Epithelial cell of proximal tubule (primary cell): ENCODE measurements around the gene RNF26. TPM values are rescaled to one million over a fixed set of nuclear protein-coding genes. Genes with fewer than 3 reads are reported as not detected.

Source experiments
- DNase-seq: peaks from one replicate; pipeline ENCODE4 v3.0.0-alpha.2; 2011; ENCODE audit warnings: low read depth
- H3K4me3 ChIP-seq: 2 replicates; pipeline ENCODE4 v1.5.1; 2011; ENCODE audit warnings: low read depth, mild to moderate bottlenecking, low read length
- total RNA-seq: library from RNA; depleted of rRNA; stranded (reverse); fragments of >200 nt; gene quantifications from 2 replicates; pipeline ENCODE4 v1.2.3, GENCODE V29; 2015
- TF ChIP-seq, protein P1 (sequence below): conservative IDR thresholded peaks from 2 replicates; pipeline ENCODE4 v1.5.1; 2012; ENCODE audit warnings: low read depth, mild to moderate bottlenecking, low read length

RNF26 gene
- total RNA-seq, 1 donor from 2014 or later: 18.6 TPM

DNA sequence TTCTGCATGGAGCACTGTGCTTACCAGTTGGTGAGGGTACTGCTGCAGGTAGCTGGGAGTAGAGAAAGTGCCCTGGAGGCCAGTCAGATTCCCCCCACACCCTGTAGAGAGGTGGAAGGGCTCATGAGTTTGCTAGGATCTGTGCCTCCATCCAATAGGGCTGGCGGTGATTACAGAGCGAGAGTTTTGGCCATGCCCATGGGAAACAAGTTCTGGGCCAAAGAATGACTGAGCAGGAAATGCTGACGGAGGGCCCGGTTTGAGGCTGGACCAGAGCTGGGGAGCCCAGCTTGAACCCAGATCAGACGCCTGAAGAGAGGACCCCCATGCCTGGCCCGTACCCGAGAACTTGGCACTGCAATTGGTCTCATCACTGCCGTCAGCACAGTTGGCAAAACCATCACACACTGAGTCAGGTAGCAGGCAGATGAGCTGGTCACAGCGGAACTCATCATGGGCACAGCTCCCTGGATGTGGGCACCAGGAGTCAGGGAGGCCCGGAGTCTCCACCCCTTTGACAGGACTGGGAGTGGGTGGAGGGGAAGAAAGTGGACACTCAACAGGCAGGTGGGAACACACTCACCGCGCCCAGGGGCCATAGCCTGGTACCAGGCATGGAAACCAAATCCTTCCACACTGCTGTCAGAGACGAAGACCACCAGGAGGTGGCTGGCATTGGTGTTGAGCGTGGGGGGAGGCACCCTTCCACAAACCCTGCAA is 10.1 kb downstream of the RNF26 start:
- TF ChIP-seq, protein P1, sequence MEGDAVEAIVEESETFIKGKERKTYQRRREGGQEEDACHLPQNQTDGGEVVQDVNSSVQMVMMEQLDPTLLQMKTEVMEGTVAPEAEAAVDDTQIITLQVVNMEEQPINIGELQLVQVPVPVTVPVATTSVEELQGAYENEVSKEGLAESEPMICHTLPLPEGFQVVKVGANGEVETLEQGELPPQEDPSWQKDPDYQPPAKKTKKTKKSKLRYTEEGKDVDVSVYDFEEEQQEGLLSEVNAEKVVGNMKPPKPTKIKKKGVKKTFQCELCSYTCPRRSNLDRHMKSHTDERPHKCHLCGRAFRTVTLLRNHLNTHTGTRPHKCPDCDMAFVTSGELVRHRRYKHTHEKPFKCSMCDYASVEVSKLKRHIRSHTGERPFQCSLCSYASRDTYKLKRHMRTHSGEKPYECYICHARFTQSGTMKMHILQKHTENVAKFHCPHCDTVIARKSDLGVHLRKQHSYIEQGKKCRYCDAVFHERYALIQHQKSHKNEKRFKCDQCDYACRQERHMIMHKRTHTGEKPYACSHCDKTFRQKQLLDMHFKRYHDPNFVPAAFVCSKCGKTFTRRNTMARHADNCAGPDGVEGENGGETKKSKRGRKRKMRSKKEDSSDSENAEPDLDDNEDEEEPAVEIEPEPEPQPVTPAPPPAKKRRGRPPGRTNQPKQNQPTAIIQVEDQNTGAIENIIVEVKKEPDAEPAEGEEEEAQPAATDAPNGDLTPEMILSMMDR: no peak
- DNase-seq: no peak

DNA sequence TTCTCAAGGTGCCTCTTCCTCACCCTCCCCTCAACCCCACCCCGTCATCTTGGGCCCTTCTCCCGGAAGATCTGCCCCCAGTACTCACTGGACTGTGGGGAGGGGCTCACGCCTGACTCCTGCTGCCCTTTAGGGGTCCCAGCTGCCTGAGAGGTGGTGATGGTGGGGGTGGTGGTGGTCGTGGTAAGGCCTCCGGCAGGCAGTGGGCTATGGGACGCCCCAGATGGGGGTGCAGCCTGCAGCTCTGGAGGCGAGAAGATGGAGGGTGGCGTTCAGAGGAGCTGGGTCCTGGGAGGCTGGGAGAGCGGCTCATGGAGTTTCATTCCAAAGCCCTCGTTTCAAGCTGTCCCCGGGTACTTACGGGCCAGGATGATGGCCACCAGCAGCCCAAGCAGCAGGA is 11.4 kb downstream of the RNF26 start:
- no peak for DNase-seq

More for the DNA sequence above, 10.1 kb downstream of the RNF26 start:
- H3K4me3 ChIP-seq: no peak overlapping the region

DNA sequence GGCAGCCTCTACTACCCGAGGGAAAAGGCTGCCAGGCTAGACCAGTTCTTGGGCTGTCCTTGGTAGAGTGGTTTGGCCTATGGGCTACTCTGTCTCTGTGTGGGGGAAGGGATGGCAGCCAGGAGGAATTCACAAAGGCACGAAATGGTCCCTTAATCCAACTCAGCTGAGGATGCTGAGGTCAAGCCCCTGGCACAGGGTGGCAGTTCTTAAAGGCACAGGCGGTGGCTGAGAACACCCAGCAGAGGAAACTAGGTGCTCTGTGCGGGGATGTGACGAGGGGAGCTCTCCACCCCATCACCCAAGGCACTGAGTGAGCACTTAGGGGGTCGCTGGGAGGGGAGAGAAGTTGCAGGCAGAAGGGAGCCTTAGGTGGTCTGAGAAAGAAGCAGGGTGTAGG is 12.3 kb downstream of the RNF26 start, which contains the start of gene MFRP:
Gene MFRP (minus strand): TSS at position 101 of the 400 bp plus-strand sequence. CDS start 192 bp downstream, outside the sequence.
- TF ChIP-seq, protein P1: no peak
- no peak for DNase-seq

More for the DNA sequence above, 11.4 kb downstream of the RNF26 start:
- no peak overlapping the region for H3K4me3 ChIP-seq
- TF ChIP-seq, protein P1: no peak

DNA sequence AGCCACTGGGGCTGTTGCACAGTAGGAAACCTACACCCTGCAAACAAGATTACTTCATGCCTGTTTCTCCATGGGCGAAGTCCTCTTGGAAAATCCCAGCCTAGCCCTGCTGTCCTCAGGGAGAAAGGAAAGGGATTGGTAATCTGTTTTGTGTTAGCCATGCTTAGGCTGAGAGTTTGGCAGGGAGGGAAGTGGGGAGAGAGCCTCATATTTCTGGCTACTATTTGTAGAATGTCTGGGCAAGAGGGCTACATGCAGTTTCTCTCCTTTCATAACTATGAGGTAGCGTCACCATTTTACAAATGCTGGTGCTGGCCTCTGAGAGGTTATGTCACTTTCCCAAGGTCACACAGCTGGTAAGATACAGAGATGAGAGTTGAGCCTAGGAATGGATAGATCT is 12.9 kb downstream of the RNF26 start:
- no peak for DNase-seq
- no peak overlapping the region for H3K4me3 ChIP-seq
- TF ChIP-seq, protein P1: no peak

More for the DNA sequence above, 12.3 kb downstream of the RNF26 start, which contains the start of gene MFRP:
- no peak within 1 kb of the TSS for H3K4me3 ChIP-seq

DNA sequence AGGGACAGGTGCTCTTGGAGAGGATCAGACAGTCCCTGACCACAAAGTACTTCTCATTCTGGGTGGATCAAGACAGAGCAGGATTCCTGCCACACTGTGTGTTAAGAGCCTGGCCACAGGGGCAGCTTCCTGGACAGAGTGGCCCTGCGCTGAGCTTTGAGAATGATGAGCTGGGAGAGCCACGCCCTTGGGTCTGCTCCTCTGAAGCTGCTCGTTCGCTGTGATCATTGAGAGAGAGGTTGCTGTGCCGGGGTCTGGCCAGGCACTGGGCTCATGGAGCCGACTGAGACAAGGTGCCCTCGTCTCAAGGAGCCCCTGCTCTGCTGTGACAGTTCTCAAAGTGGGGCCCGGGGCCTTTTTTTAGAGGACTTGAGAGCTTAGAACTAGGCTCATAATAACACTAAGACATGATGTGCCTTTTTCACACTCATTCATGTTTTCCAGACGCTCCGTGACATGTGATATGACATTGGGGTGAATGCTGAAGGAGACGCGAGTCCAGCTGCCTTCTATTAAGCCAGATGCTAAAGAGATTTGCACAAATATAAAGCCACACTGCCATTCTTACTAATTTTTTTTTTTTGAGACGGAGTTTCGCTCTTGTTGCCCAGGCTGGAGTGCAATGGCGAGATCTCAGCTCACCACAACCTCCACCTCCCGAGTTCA is 13.7 kb downstream of the RNF26 start:
- DNase-seq: no peak
- TF ChIP-seq, protein P1: no peak
- no peak overlapping the region for H3K4me3 ChIP-seq

DNA sequence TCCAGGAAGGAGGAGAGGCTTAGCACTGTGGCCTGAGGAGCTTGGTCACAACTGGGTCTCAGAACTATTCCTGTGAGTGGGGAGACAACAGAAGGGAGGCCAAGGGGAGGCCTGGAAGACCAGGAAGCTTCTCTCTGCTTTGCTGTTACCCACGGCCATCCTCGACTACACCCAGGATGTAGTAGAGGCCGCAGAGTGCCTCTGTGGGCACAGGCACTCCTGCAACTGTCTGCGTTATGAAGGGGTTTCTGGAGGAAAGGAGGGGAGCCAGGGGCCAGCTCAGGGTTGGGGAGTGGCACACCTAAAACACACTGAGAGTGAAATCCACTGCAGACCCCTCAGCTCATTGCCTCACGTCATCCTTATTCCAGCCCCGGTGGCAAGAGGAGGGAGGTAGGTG is 16.0 kb downstream of the RNF26 start:
- TF ChIP-seq, protein P1: no peak
- no peak for DNase-seq
- no peak overlapping the region for H3K4me3 ChIP-seq
